Gastrocnemius medialis (tissue), 4 donors: Measurements from ENCODE around the gene DNAI4. TPM values are rescaled to one million over a fixed set of nuclear protein-coding genes. Genes with fewer than 3 reads are reported as not detected.
A peak's percentile ranks its signal among the peaks of the same experiment; 100 is the strongest.

Experiments used
- ATAC-seq, 2 donors: fragments of 150-250 bp; one replicate each; pipeline ENCODE4 v1.9.1; 2016
- DNase-seq, 2 donors: peaks; one replicate each; pipeline ENCODE4 v3.0.0-alpha.2; 2019
- H3K27ac ChIP-seq, 4 donors: fragments of 200-600 bp; sonication (generic); 1 replicate in 1 of 4; 2 replicates in 3 of 4; pipeline ENCODE4 v1.5.1; 2016 to 2018; ENCODE audit warnings: mild to moderate bottlenecking in 2 of 4, moderate library complexity in 1 of 4
- H3K27me3 ChIP-seq, 3 donors: fragments of 200-600 bp; sonication (generic) in 2 of 3; 1 replicate in 1 of 3; 2 replicates in 2 of 3; pipeline versions ENCODE4 v1.5.1 to v1.6.0; 2016 to 2019; ENCODE audit warnings: mild to moderate bottlenecking in 1 of 3, moderate library complexity in 1 of 3
- H3K36me3 ChIP-seq, 2 donors: fragments of 200-600 bp; sonication (generic) in 1 of 2; one replicate each; pipeline ENCODE4 v1.5.1; 2017 to 2018
- H3K4me1 ChIP-seq, 2 donors: fragments of 200-600 bp; sonication (generic) in 1 of 2; one replicate each; pipeline ENCODE4 v1.5.1; 2016 to 2017; ENCODE audit warnings: mild to moderate bottlenecking in 2 of 2
- H3K4me3 ChIP-seq, 4 donors: fragments of 200-600 bp; sonication (generic) in 3 of 4; 1 replicate in 1 of 4; 2 replicates in 3 of 4; pipeline ENCODE4 v1.5.1; 2016 to 2019; ENCODE audit warnings: mild to moderate bottlenecking in 2 of 4
- H3K9me3 ChIP-seq, 3 donors: fragments of 200-600 bp; sonication (generic) in 2 of 3; 1 replicate in 1 of 3; 2 replicates in 2 of 3; pipeline ENCODE4 v1.5.1; 2016 to 2019
- CTCF ChIP-seq, 5 experiments: fragments of 450-650 bp in 3 of 5; fragments of 200-600 bp in 2 of 5; sonication (generic) in 2 of 5; IDR thresholded peaks in 4 of 5; conservative IDR thresholded peaks in 1 of 5; 1 replicate in 4 of 5; 2 replicates in 1 of 5; pipeline ENCODE4 v1.5.1; 2016 to 2019; ENCODE audit warnings: antibody characterized with exemption in 5 of 5, mild to moderate bottlenecking in 3 of 5, moderate library complexity in 3 of 5
- POLR2A ChIP-seq, 2 donors: fragments of 450-650 bp; IDR thresholded peaks; one replicate each; pipeline ENCODE4 v1.6.1; 2017; ENCODE audit warnings: antibody characterized with exemption in 2 of 2, mild to moderate bottlenecking in 2 of 2, moderate library complexity in 2 of 2
- in situ Hi-C, 4 donors: fragments of 200-750 bp; cut with MboI; loops; one replicate each; pipeline versions ENCODE4 v1.15.0 to v1.8.0; 2017; ENCODE audit warnings: low sequenced_read_pairs in 4 of 4
- intact Hi-C: fragments of 100-400 bp; cut with DNase I; formaldehyde crosslinking; loops from one replicate; pipeline ENCODE4 v1.15.1; 2023; ENCODE audit warnings: low total_unique reads
- total RNA-seq, 4 donors: library from RNA; depleted of rRNA; stranded (reverse); fragments of >200 nt; gene quantifications; one replicate each; pipeline versions ENCODE4 v1.1.0 to v1.2.3, GENCODE V29; 2016

The DNAI4 gene
- total RNA-seq, 4 donors from 2014 or later: 0.19 to 0.41 (median 0.29) TPM; not detected in 1

- Histone ChIP-seq H3K27me3 (no peaks in the 10 kb centered on the region), H3K9me3 (no peaks in the 10 kb centered on the region), H3K27ac (peak overlapping the region in 2 of 4 donors; percentile 1 to 6), H3K4me3 (no peak overlapping the region), H3K4me1 (peaks cover 37 to 39% of the 10 kb centered on the region in 2 donors), H3K36me3 (no peaks in the 10 kb centered on the region)
- DNase-seq: no peak
- ATAC-seq: no peak
- intact Hi-C loops: no loop called here
- in situ Hi-C loops: loop anchor here in 2 of 4 donors (10.0 to 25.0 kb wide), 2 partner anchors 121 to 597 kb away; partner anchors contain the start of gene SLC35D1 (in 2 of the 2)
- no peak for TF ChIP-seq CTCF (IDR thresholded peaks at IDR 0.05 in 4 of 5, conservative IDR thresholded peaks at IDR 0.05 in 1 of 5)
- TF ChIP-seq POLR2A (IDR thresholded peaks at IDR 0.05): no peak
Measured at GRCh38 chr1:66933887-66934700, 9.4 kb upstream of the DNAI4 start.

- Histone ChIP-seq H3K9me3 (no peaks in the 10 kb centered on the region), H3K27me3 (no peaks in the 10 kb centered on the region), H3K36me3 (no peaks in the 10 kb centered on the region), H3K4me3 (no peak overlapping the region), H3K4me1 (peaks cover 32 to 39% of the 10 kb centered on the region in 2 donors), H3K27ac (peak overlapping the region in 2 of 4 donors; percentile 96 to 98)
- in situ Hi-C loops: loop anchor here in 2 of 4 donors (10.0 to 25.0 kb wide), 2 partner anchors 123 to 595 kb away; partner anchors contain the start of gene SLC35D1 (in 2 of the 2)
- DNase-seq: no peak
- no peak for ATAC-seq
- intact Hi-C loops: no loop called here
- TF ChIP-seq CTCF (IDR thresholded peaks at IDR 0.05 in 4 of 5, conservative IDR thresholded peaks at IDR 0.05 in 1 of 5) (no peak), POLR2A (IDR thresholded peaks at IDR 0.05) (no peak)
Measured at GRCh38 chr1:66932291-66932690, 7.6 kb upstream of the DNAI4 start.

GRCh38 chr1:66931590-66931989, 6.9 kb upstream of the DNAI4 start:
- DNase-seq (no peak), ATAC-seq (no peak)
- Histone ChIP-seq H3K27me3 (no peaks in the 10 kb centered on the region), H3K9me3 (no peaks in the 10 kb centered on the region), H3K36me3 (no peaks in the 10 kb centered on the region), H3K4me1 (peaks cover 32 to 44% of the 10 kb centered on the region in 2 donors), H3K4me3 (peak overlapping the region; percentile 91 to 99 (median 95)), H3K27ac (peak overlapping the region; percentile 96 to 100 (median 98))
- TF ChIP-seq CTCF (IDR thresholded peaks at IDR 0.05 in 4 of 5, conservative IDR thresholded peaks at IDR 0.05 in 1 of 5) (no peak), POLR2A (IDR thresholded peaks at IDR 0.05) (no peak)
- intact Hi-C loops (loop anchor here (2.0 kb wide), 1 partner anchor 121 kb away; no protein-coding TSS in a partner anchor), in situ Hi-C loops (loop anchor here in 2 of 4 donors (10.0 to 25.0 kb wide), 2 partner anchors 123 to 594 kb away; partner anchors contain the start of gene SLC35D1 (in 2 of the 2))

- H3K9me3 ChIP-seq: no peaks in the 10 kb centered on the region
- TF ChIP-seq POLR2A (IDR thresholded peaks at IDR 0.05): no peak
- DNase-seq: no peak
- in situ Hi-C loops: loop anchor here in 2 of 4 donors (10.0 to 25.0 kb wide), 2 partner anchors 124 to 593 kb away; partner anchors contain the start of gene SLC35D1 (in 2 of the 2)
- H3K36me3 ChIP-seq: no peaks in the 10 kb centered on the region
- peaks cover 40 to 52% of the 10 kb centered on the region in 2 donors for H3K4me1 ChIP-seq
- no peaks in the 10 kb centered on the region for H3K27me3 ChIP-seq
- peak overlapping the region; percentile 91 to 99 (median 95) for H3K4me3 ChIP-seq
- intact Hi-C loops: loop anchor here (2.0 kb wide), 1 partner anchor 122 kb away; no protein-coding TSS in a partner anchor
- peak overlapping the region; percentile 96 to 100 (median 98) for H3K27ac ChIP-seq
- peak in 1 of 2 donors; percentile 4 for ATAC-seq
Measured at GRCh38 chr1:66930823-66931174, 6.1 kb upstream of the DNAI4 start.
